H9 (cell line): ENCODE results near the gene HEATR5A. TPM values are rescaled to one million over a fixed set of nuclear protein-coding genes. Genes with fewer than 3 reads are reported as not detected.

Experiments used
- DNase-seq: peaks from one replicate; pipeline ENCODE4 v3.0.0-alpha.2; 2017
- H2AFZ ChIP-seq: one replicate; pipeline ENCODE4 v1.6.1; 2013; ENCODE audit warnings: mild to moderate bottlenecking, low read length, control low read depth, moderate library complexity
- H2AK5ac ChIP-seq: 2 replicates; pipeline ENCODE4 v1.6.1; 2013; ENCODE audit warnings: low read length, control low read depth, mixed read lengths; ENCODE audit not compliant: insufficient read length
- H2BK120ac ChIP-seq: one replicate; pipeline ENCODE4 v1.6.1; 2013; ENCODE audit warnings: low read depth, mild to moderate bottlenecking, low read length, control low read depth, inconsistent platforms; ENCODE audit not compliant: poor library complexity, severe bottlenecking
- H2BK12ac ChIP-seq: 2 replicates; pipeline ENCODE4 v1.6.1; 2013; ENCODE audit warnings: low read length, control low read depth, mixed read lengths, low read depth; ENCODE audit not compliant: insufficient read length
- H2BK15ac ChIP-seq: 2 replicates; pipeline ENCODE4 v1.6.1; 2013; ENCODE audit warnings: low read depth, low read length, control low read depth
- H2BK20ac ChIP-seq: one replicate; pipeline ENCODE4 v1.6.1; 2013; ENCODE audit warnings: low read depth, mild to moderate bottlenecking, low read length, control low read depth, inconsistent platforms; ENCODE audit not compliant: poor library complexity, severe bottlenecking
- H2BK5ac ChIP-seq: 2 replicates; pipeline ENCODE4 v1.6.1; 2013; ENCODE audit warnings: low read length, control low read depth, mixed read lengths; ENCODE audit not compliant: insufficient read length
- H3K14ac ChIP-seq: 2 replicates; pipeline ENCODE4 v1.6.1; 2013; ENCODE audit warnings: low read length, control low read depth; ENCODE audit not compliant: insufficient read depth
- H3K18ac ChIP-seq: 2 replicates; pipeline ENCODE4 v1.6.1; 2013; ENCODE audit warnings: low read depth, mild to moderate bottlenecking, mixed read lengths, low read length, control low read depth; ENCODE audit not compliant: insufficient read length
- H3K23ac ChIP-seq: 2 replicates; pipeline ENCODE4 v1.6.1; 2013; ENCODE audit warnings: low read length, control low read depth, mixed read lengths, low read depth; ENCODE audit not compliant: insufficient read length
- H3K23me2 ChIP-seq: 2 replicates; pipeline ENCODE4 v1.6.1; 2013; ENCODE audit warnings: low read depth, mild to moderate bottlenecking, mixed read lengths, low read length, control low read depth; ENCODE audit not compliant: insufficient read length, poor library complexity, severe bottlenecking
- H3K27ac ChIP-seq: 2 replicates; pipeline ENCODE4 v1.5.1; 2013; ENCODE audit warnings: low read length, control low read depth, mixed read lengths, low read depth; ENCODE audit not compliant: insufficient read length
- H3K27me3 ChIP-seq: 2 replicates; pipeline ENCODE4 v1.6.1; 2013; ENCODE audit warnings: low read length, control low read depth, inconsistent platforms; ENCODE audit not compliant: insufficient read depth
- H3K4ac ChIP-seq: 2 replicates; pipeline ENCODE4 v1.6.1; 2013; ENCODE audit warnings: low read depth, mild to moderate bottlenecking, control low read depth, inconsistent platforms, low read length, moderate library complexity
- H3K4me1 ChIP-seq: 2 replicates; pipeline ENCODE4 v1.6.1; 2013; ENCODE audit warnings: low read length, control low read depth, inconsistent platforms; ENCODE audit not compliant: insufficient read depth
- H3K4me2 ChIP-seq: 2 replicates; pipeline ENCODE4 v1.6.1; 2013; ENCODE audit warnings: low read length, control low read depth, mixed read lengths; ENCODE audit not compliant: insufficient read length, insufficient read depth
- H3K56ac ChIP-seq: 2 replicates; pipeline ENCODE4 v1.6.1; 2013; ENCODE audit warnings: low read depth, mild to moderate bottlenecking, mixed read lengths, low read length, control low read depth; ENCODE audit not compliant: insufficient read length
- H3K79me1 ChIP-seq: 2 replicates; pipeline ENCODE4 v1.6.1; 2013; ENCODE audit warnings: low read depth, mild to moderate bottlenecking, moderate library complexity, low read length, control low read depth, inconsistent platforms; ENCODE audit not compliant: insufficient read depth, poor library complexity, severe bottlenecking
- H3K79me2 ChIP-seq: 2 replicates; pipeline ENCODE4 v1.6.1; 2013; ENCODE audit warnings: low read length, control low read depth, inconsistent platforms; ENCODE audit not compliant: insufficient read depth
- H3K9ac ChIP-seq: 2 replicates; pipeline ENCODE4 v1.6.1; 2013; ENCODE audit warnings: low read length, control low read depth, mixed read lengths; ENCODE audit not compliant: insufficient read length; ENCODE audit errors: extremely low read depth
- H3K9me3 ChIP-seq: one replicate; pipeline ENCODE4 v1.6.1; 2013; ENCODE audit warnings: low read depth, low read length, inconsistent platforms; ENCODE audit not compliant: control insufficient read depth
- H3T11ph ChIP-seq: one replicate; pipeline ENCODE4 v1.6.1; 2013; ENCODE audit warnings: mild to moderate bottlenecking, low read length, control low read depth, inconsistent platforms
- H4K20me1 ChIP-seq: one replicate; pipeline ENCODE4 v1.6.1; 2013; ENCODE audit not compliant: control insufficient read depth, insufficient read length, insufficient read depth
- H4K5ac ChIP-seq: 2 replicates; pipeline ENCODE4 v1.6.1; 2013; ENCODE audit warnings: low read depth, mild to moderate bottlenecking, mixed read lengths, low read length, control low read depth; ENCODE audit not compliant: insufficient read length
- H4K8ac ChIP-seq: replicated peaks from 2 replicates; pipeline ENCODE4 v1.6.1; 2013; ENCODE audit warnings: low read length, control low read depth, mixed read lengths, low read depth; ENCODE audit not compliant: insufficient read length
- H4K91ac ChIP-seq: 2 replicates; pipeline ENCODE4 v1.6.1; 2013; ENCODE audit warnings: low read depth, mild to moderate bottlenecking, moderate library complexity, mixed read lengths, low read length, control low read depth; ENCODE audit not compliant: insufficient read length
- H3K27ac Mint-ChIP-seq, 3 experiments: 2 replicates in 2 of 3; 3 replicates in 1 of 3; pipeline ENCODE4 v1.8.0; 2020 to 2021; ENCODE audit warnings: mixed read lengths in 3 of 3, mild to moderate bottlenecking in 1 of 3, moderate library complexity in 1 of 3
- H3K27me3 Mint-ChIP-seq: 2 replicates; pipeline ENCODE4 v1.8.0; 2021; ENCODE audit warnings: low read depth, mild to moderate bottlenecking, moderate library complexity, mixed read lengths
- H3K36me3 Mint-ChIP-seq, 3 experiments: 2 replicates in 2 of 3; 3 replicates in 1 of 3; pipeline ENCODE4 v1.8.0; 2020 to 2021; ENCODE audit warnings: low read depth in 3 of 3, mixed read lengths in 3 of 3; ENCODE audit not compliant: insufficient read depth in 1 of 3
- H3K4me1 Mint-ChIP-seq, 2 experiments: 2 replicates each; pipeline ENCODE4 v1.8.0; 2020; ENCODE audit warnings: mixed read lengths in 2 of 2
- H3K4me3 Mint-ChIP-seq, 2 experiments: 2 replicates in 1 of 2; 3 replicates in 1 of 2; pipeline ENCODE4 v1.8.0; 2020 to 2021; ENCODE audit warnings: mild to moderate bottlenecking in 2 of 2, mixed read lengths in 2 of 2, moderate library complexity in 1 of 2
- H3K9me3 Mint-ChIP-seq, 2 experiments: 2 replicates in 1 of 2; 3 replicates in 1 of 2; pipeline ENCODE4 v1.8.0; 2020; ENCODE audit warnings: mild to moderate bottlenecking in 2 of 2, mixed read lengths in 2 of 2, moderate library complexity in 1 of 2
- CTCF ChIP-seq: fragments of 200-600 bp; sonication (generic); conservative IDR thresholded peaks from 3 replicates; pipeline ENCODE4 v1.8.0; 2021; ENCODE audit warnings: antibody characterized with exemption, mild to moderate bottlenecking
- WGBS: extraction: QIAGEN DNeasy Blood & Tissue Kit; methylation state at CpG from one replicate; pipeline ENCODE4 v1.1.7; 2013; ENCODE audit warnings: missing lambda C conversion rate, low lambda C conversion rate, mixed read lengths; ENCODE audit not compliant: insufficient read length; ENCODE audit errors: extremely low coverage; 5-methylcytosine and 5-hydroxymethylcytosine counted together
- total RNA-seq: library from RNA; stranded (reverse); gene quantifications from 2 replicates; pipeline ENCODE4 v1.2.1, GENCODE V29; 2021

HEATR5A gene
- total RNA-seq, 1 experiment from 2014 or later = 21.2 TPM

- no peak for DNase-seq
- Histone ChIP-seq H3K23me2 (no peaks in the 10 kb centered on the region), H3K4ac (no peak overlapping the region), H3K56ac (no peak overlapping the region), H4K20me1 (no peaks in the 10 kb centered on the region), H3K4me1 (no peaks in the 10 kb centered on the region), H3K4me2 (no peak overlapping the region), H4K8ac (no peak overlapping the region), H3K27me3 (no peaks in the 10 kb centered on the region), H3K79me2 (no peaks in the 10 kb centered on the region), H2BK12ac (no peak overlapping the region), H3K14ac (no peak overlapping the region), H2BK120ac (no peak overlapping the region), H2AK5ac (no peak overlapping the region), H2BK5ac (no peak overlapping the region), H3K9ac (no peak overlapping the region), H3T11ph (no peak overlapping the region), H3K18ac (no peak overlapping the region), H3K23ac (no peak overlapping the region), H2BK15ac (no peak overlapping the region), H4K5ac (no peak overlapping the region), H3K79me1 (no peaks in the 10 kb centered on the region), H2AFZ (no peak overlapping the region), H3K27ac (no peak overlapping the region), H4K91ac (no peak overlapping the region), H3K9me3 (no peaks in the 10 kb centered on the region), H2BK20ac (no peak overlapping the region)
- Mint-ChIP-seq H3K4me3 (no peak overlapping the region), H3K9me3 (no peaks in the 10 kb centered on the region), H3K4me1 (no peaks in the 10 kb centered on the region), H3K36me3 (peaks cover 4 to 18% (median 8%) of the 10 kb centered on the region in 3 experiments), H3K27me3 (no peaks in the 10 kb centered on the region), H3K27ac (no peak overlapping the region; a peak in 1 of 7 replicates)
- no peak for TF ChIP-seq CTCF
- WGBS = no CpG with 5 or more reads among the region's 1 CpG
Measured at GRCh38 chr14:31445703-31446102, 25.4 kb upstream of the HEATR5A start.
